IMR-90 (cell line): ENCODE data around the gene MFNG. TPM values are rescaled to one million over a fixed set of nuclear protein-coding genes. Genes with fewer than 3 reads are reported as not detected.
A peak's percentile ranks its signal among the peaks of the same experiment; 100 is the strongest.

ENCODE experiments used
- ATAC-seq: fragments of 200-7000 bp; cut with Tn5 transposase; 2 replicates; pipeline ENCODE4 v1.9.1; 2020; ENCODE audit warnings: low read depth, mild to moderate bottlenecking, moderate library complexity
- BruUV-seq: library from RNA; stranded (reverse); fragments of 400-500 nt; replicated peaks from 2 replicates; lab custom pipeline; 2021; lab: Mats Ljungman, UMichigan
- CTCF ChIA-PET: fragments of 300-600 bp; formaldehyde crosslinking; extraction: SDS; loops from one replicate; lab custom pipeline; 2021; ENCODE audit warnings: antibody characterized with exemption; lab: Yijun Ruan, JAX
- POLR2A ChIA-PET: fragments of 300-600 bp; sonication (Branson Sonifier 250); formaldehyde crosslinking; loops from one replicate; lab custom pipeline; 2022; ENCODE audit warnings: antibody characterized with exemption; ENCODE audit not compliant: unreplicated experiment; lab: Charles Lee
- DNase-seq: peaks from one replicate; pipeline ENCODE4 v3.0.0; 2013
- H2AFZ ChIP-seq: replicated peaks from 2 replicates; pipeline ENCODE3; 2013; ENCODE audit warnings: low read length, mild to moderate bottlenecking; ENCODE audit not compliant: poor library complexity
- H2AK5ac ChIP-seq: 2 replicates; pipeline ENCODE4 v1.6.1; 2013; ENCODE audit warnings: low read depth, low read length, inconsistent platforms
- H2AK9ac ChIP-seq: replicated peaks from 2 replicates; pipeline ENCODE3; 2013; ENCODE audit warnings: mild to moderate bottlenecking, low read depth, low read length, moderate library complexity; ENCODE audit not compliant: poor library complexity
- H2BK120ac ChIP-seq: 2 replicates; pipeline ENCODE4 v1.6.1; 2013; ENCODE audit warnings: low read depth, low read length, inconsistent platforms
- H2BK15ac ChIP-seq: 3 replicates; pipeline ENCODE4 v1.6.1; 2013; ENCODE audit warnings: low read depth, low read length, inconsistent platforms
- H2BK20ac ChIP-seq: 2 replicates; pipeline ENCODE4 v1.6.1; 2013; ENCODE audit warnings: low read depth, mild to moderate bottlenecking, inconsistent platforms, low read length, moderate library complexity
- H2BK5ac ChIP-seq: 2 replicates; pipeline ENCODE4 v1.6.1; 2013; ENCODE audit warnings: mild to moderate bottlenecking, low read depth, low read length, inconsistent platforms; ENCODE audit not compliant: poor library complexity, severe bottlenecking
- H3K14ac ChIP-seq: replicated peaks from 2 replicates; pipeline ENCODE4 v1.6.1; 2013; ENCODE audit warnings: low read depth, low read length, inconsistent platforms
- H3K18ac ChIP-seq: 2 replicates; pipeline ENCODE4 v1.6.1; 2013; ENCODE audit warnings: low read depth, low read length, control low read depth
- H3K23ac ChIP-seq: 2 replicates; pipeline ENCODE4 v1.6.1; 2013; ENCODE audit warnings: low read depth, low read length, inconsistent platforms
- H3K27ac ChIP-seq: 2 replicates; pipeline ENCODE4 v1.5.1; 2013; ENCODE audit warnings: mild to moderate bottlenecking, control low read depth, low read length; ENCODE audit not compliant: insufficient read depth
- H3K27me3 ChIP-seq: 2 replicates; pipeline ENCODE4 v1.6.1; 2013; ENCODE audit warnings: low read length; ENCODE audit not compliant: control insufficient read depth, insufficient read depth
- H3K36me3 ChIP-seq: 2 replicates; pipeline ENCODE4 v1.6.1; 2013; ENCODE audit warnings: low read length, mixed read lengths; ENCODE audit not compliant: control insufficient read depth, insufficient read depth
- H3K4ac ChIP-seq: 2 replicates; pipeline ENCODE4 v1.6.1; 2013; ENCODE audit warnings: low read depth, low read length, inconsistent platforms
- H3K4me1 ChIP-seq: 2 replicates; pipeline ENCODE4 v1.6.1; 2013; ENCODE audit warnings: low read length, mixed read lengths; ENCODE audit not compliant: control insufficient read depth, insufficient read depth
- H3K4me2 ChIP-seq: 2 replicates; pipeline ENCODE4 v1.6.1; 2013; ENCODE audit warnings: low read depth, mild to moderate bottlenecking, control low read depth, low read length, moderate library complexity
- H3K4me3 ChIP-seq: 2 replicates; pipeline ENCODE4 v1.5.1; 2013; ENCODE audit warnings: low read depth, mild to moderate bottlenecking, control low read depth, low read length, moderate library complexity; ENCODE audit not compliant: insufficient read depth
- H3K56ac ChIP-seq: 2 replicates; pipeline ENCODE4 v1.6.1; 2013; ENCODE audit warnings: low read length, inconsistent platforms; ENCODE audit not compliant: insufficient read depth; ENCODE audit errors: extremely low read depth
- H3K79me1 ChIP-seq, 2 experiments: 2 replicates each; pipeline ENCODE4 v1.6.1; 2013; ENCODE audit warnings: low read length in 2 of 2, inconsistent platforms in 1 of 2, low read depth in 1 of 2
- H3K9ac ChIP-seq: 2 replicates; pipeline ENCODE4 v1.6.1; 2013; ENCODE audit warnings: low read depth, low read length, control low read depth
- H3K9me1 ChIP-seq: 2 replicates; pipeline ENCODE4 v1.6.1; 2013; ENCODE audit warnings: low read length, inconsistent platforms; ENCODE audit not compliant: insufficient read depth
- H3K9me3 ChIP-seq: 2 replicates; pipeline ENCODE4 v1.6.1; 2013; ENCODE audit warnings: low read length; ENCODE audit not compliant: control insufficient read depth, insufficient read depth
- H4K20me1 ChIP-seq: 2 replicates; pipeline ENCODE4 v1.6.1; 2013; ENCODE audit warnings: low read length, inconsistent platforms; ENCODE audit not compliant: insufficient read depth
- H4K5ac ChIP-seq: 2 replicates; pipeline ENCODE4 v1.6.1; 2013; ENCODE audit warnings: mild to moderate bottlenecking, low read depth, low read length, control low read depth
- H4K8ac ChIP-seq, 2 experiments: 2 replicates each; pipeline ENCODE4 v1.6.1; 2013; ENCODE audit warnings: low read depth in 2 of 2, low read length in 2 of 2, control low read depth in 1 of 2, inconsistent platforms in 1 of 2
- H4K91ac ChIP-seq: 2 replicates; pipeline ENCODE4 v1.6.1; 2013; ENCODE audit warnings: low read depth, low read length, inconsistent platforms; ENCODE audit not compliant: insufficient read depth
- MAZ ChIP-seq: IDR thresholded peaks from 2 replicates; pipeline ENCODE4 v1.6.1; 2012; ENCODE audit warnings: low read depth, mild to moderate bottlenecking, low read length, improper control_type of control experiment, moderate library complexity, borderline replicate concordance
- RAD21 ChIP-seq: IDR thresholded peaks from 2 replicates; pipeline ENCODE4 v1.6.1; 2012; ENCODE audit warnings: low read length, improper control_type of control experiment
- RCOR1 ChIP-seq: IDR thresholded peaks from 2 replicates; pipeline ENCODE4 v1.6.1; 2012; ENCODE audit warnings: mild to moderate bottlenecking, low read length, improper control_type of control experiment; ENCODE audit not compliant: insufficient replicate concordance
- WGBS, 2 experiments: methylation state at CpG; one replicate each; pipeline versions ENCODE4 v1.1.5 to v1.1.7; 2013; ENCODE audit warnings: missing lambda C conversion rate in 2 of 2; ENCODE audit not compliant: insufficient read length in 1 of 2; ENCODE audit errors: extremely low coverage in 2 of 2; 5-methylcytosine and 5-hydroxymethylcytosine counted together
- dilution Hi-C: fragments of 300-500 bp; cut with HindIII; formaldehyde crosslinking; loops from one replicate; pipeline ENCODE4 v1.14.3; 2018; ENCODE audit warnings: low sequenced_read_pairs; ENCODE audit not compliant: unreplicated experiment
- in situ Hi-C: fragments of 300-500 bp; cut with MboI; formaldehyde crosslinking; loops from 3 replicates; pipeline ENCODE4 v1.14.3; 2019; ENCODE audit warnings: low sequenced_read_pairs, inconsistent platforms, mixed read lengths
- intact Hi-C: fragments of 100-400 bp; cut with micrococcal nuclease; formaldehyde crosslinking; loops from 2 replicates; pipeline ENCODE4 v1.10.0; 2022
- polyA plus RNA-seq, 3 experiments: library from polyadenylated mRNA; depleted of rRNA; stranded (reverse); fragments of >200 nt; gene quantifications; 2 replicates each; pipeline ENCODE4 v1.2.3, GENCODE V29; 2012; ENCODE audit warnings: low replicate concordance in 1 of 3
- total RNA-seq: library from RNA; depleted of rRNA; stranded (reverse); fragments of >200 nt; gene quantifications from 2 replicates; pipeline ENCODE4 v1.2.3, GENCODE V29; 2012

MFNG gene
- total and polyA plus RNA-seq, 2 of the 4 experiments (the other 2 are of a cell fraction) = 0.15 TPM; not detected in 1

DNA sequence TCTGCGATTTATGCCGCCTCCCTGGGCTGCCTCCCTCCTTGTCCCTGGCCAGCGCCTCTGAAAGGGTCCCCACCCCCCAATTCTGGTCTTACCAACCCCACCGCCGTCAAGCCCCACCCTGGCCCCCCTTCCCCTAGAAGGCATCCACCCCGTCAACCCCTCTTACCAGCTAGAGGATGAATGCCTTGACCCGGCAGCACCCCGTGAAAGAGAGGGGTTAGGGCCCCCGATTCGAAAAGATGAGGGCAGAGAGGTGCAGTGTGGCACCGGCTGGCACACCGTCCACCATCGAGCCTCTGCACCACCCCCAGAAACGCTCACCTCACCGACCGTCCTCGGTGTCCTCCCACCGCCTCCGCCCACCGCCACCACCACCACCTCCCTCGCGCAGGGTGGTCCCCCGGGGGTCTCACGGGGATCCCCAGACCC lies 59.5 kb downstream of the MFNG start:
- TF ChIP-seq RAD21 = no peak
- TF ChIP-seq RCOR1 = no peak
- no peak; the same call in 1 of the 2 replicates for TF ChIP-seq MAZ
- CTCF ChIA-PET = no interaction called here

More for the DNA sequence above, 59.5 kb downstream of the MFNG start:
- Histone ChIP-seq H3K14ac (peak overlapping the region; percentile 72; the same call in 1 of the 2 replicates), H3K9me3 (no peaks in the 10 kb centered on the region), H2BK5ac (peak overlapping the region; percentile 29), H3K27me3 (no peaks in the 10 kb centered on the region), H3K9me1 (peaks cover 19% of the 10 kb centered on the region), H2BK120ac (peak overlapping the region; percentile 38), H3K27ac (peak overlapping the region; percentile 59; the same call in 1 of the 2 replicates), H2AK9ac (peak overlapping the region; percentile 87), H3K23ac (peak overlapping the region; percentile 62; the same call in 1 of the 2 replicates), H2BK20ac (0 out of 2 replicates have a peak overlapping the region, but pooled peaks have one; percentile 9), H4K8ac (peak overlapping the region; percentile 47 to 57; a peak in 2 of 4 replicates), H3K36me3 (no peaks in the 10 kb centered on the region), H2BK15ac (0 out of 3 replicates have a peak overlapping the region, but pooled peaks have one; percentile 1), H3K79me1 (peaks cover 3 to 18% of the 10 kb centered on the region in 2 experiments; a peak in 1 of 4 replicates), H3K4me1 (peaks cover 15% of the 10 kb centered on the region), H4K5ac (peak overlapping the region; percentile 44), H3K56ac (peak overlapping the region; percentile 67; the same call in 1 of the 2 replicates), H4K91ac (peak overlapping the region; percentile 45; the same call in 1 of the 2 replicates), H3K4me2 (peak overlapping the region; percentile 78), H4K20me1 (peaks cover 6% of the 10 kb centered on the region), H3K4me3 (peak overlapping the region; percentile 88), H3K4ac (peak overlapping the region; percentile 79), H3K18ac (peak overlapping the region; percentile 45), H3K9ac (peak overlapping the region; percentile 76), H2AFZ (peak overlapping the region; percentile 91), H2AK5ac (peak overlapping the region; percentile 90)
- POLR2A ChIA-PET = no interaction called here
- dilution Hi-C loops = no loop called here
- no TSS peak for BruUV-seq
- ATAC-seq = peak; percentile 7; the same call in 1 of the 2 replicates
- intact Hi-C loops = no loop called here
- in situ Hi-C loops = no loop called here
- DNase-seq = no peak
- 0% methylated on average over 2 of the region's 24 CpGs; no CpG with 5 or more reads in 1 of the 2 experiments for WGBS, 2 experiments
